ENCODE results near the gene ILKAP.
A peak's percentile ranks its signal among the peaks of the same experiment; 100 is the strongest.

ILKAP gene

DNA sequence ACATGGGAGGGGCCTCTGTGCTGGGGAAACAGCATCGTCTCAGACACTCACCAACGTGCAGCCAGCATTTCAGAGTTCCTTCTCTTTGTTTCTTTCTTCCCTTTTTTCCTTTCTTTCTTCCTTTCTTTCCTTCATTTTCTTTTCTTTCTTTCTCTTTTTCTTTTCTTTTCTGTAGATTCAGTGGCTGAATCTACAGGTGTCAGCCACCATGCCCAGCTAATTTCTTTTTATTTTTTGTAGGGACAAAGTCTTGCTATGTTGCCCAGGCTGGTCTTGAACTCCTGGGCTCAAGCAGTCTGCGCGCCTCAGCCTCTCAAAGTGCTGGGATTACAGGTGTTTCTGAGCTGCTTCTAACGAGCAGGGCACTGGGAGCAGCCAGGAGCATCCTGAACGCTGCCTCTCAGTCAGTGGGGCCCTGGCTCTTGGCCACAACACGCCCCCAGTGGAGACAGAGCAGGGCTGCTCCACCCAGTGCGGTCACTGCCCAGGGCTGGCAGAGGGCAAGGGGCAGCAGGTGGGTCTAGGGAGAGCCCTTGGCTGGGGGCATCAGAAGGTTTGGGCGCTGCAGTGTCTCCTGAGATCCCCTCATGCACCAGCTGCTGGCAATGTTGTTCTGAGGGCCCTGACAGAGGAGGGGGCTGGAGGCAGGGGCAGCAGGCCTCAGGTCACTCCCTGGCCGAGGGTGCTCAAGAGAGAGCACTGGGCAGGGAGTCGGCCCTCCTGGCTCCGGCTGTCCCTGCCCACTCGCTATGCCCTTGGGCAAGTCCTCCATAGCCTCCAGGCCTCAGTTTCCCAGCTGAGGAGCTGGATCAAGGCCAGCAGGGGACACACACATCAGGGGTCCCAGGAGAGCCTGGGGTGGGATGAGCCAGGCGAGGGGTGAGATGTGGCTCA, 69.7 kb downstream of the ILKAP start:
- DNase-seq = no peak

DNA sequence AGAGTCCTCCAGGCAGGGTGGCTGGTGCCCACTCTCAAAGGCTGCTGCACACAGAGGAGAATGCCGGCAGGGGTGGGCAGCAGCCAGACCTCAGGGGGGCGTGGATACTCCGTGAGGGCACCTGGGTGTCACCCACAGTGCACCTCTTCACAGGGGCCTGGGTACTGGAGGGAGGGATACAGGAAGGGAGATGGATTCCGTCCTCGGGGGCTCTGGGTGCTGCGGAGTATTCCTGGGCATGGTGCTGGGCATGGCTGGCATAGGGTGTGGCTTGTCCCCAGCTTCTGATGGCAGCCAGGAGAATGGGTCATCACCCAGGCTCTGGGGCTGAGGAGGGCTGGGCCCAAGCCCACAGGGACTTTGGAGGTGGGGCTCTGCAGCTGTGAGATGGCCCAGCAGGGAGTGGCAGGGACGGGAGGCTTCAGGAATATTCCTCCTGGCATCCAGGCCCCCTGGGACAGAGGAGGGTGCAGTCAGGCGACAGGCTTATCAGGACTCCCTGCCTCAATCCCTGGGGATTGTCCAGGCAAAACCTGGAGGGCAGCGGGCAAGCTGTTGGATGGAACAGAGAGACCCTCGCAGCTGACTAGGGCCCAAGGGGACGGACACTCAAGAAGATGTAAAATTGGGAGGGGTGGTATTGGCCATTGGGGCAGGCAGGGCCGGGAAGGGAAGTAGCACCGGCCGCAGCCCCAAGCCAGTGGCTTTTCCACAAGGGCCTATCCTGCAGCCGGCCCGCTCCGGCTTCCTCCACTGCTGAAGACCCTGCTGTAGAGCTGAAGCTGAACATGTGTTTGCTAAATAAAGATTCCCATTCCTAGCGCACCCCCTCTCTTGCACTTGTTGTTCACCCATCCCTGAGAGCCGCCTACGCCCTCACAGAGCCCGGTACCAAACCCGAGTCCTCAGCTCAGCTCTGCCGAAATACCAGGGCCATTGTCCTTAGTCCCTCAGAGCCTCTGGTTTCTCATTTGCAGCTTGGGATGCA, 70.7 kb downstream of the ILKAP start:
- no peak for DNase-seq

DNA sequence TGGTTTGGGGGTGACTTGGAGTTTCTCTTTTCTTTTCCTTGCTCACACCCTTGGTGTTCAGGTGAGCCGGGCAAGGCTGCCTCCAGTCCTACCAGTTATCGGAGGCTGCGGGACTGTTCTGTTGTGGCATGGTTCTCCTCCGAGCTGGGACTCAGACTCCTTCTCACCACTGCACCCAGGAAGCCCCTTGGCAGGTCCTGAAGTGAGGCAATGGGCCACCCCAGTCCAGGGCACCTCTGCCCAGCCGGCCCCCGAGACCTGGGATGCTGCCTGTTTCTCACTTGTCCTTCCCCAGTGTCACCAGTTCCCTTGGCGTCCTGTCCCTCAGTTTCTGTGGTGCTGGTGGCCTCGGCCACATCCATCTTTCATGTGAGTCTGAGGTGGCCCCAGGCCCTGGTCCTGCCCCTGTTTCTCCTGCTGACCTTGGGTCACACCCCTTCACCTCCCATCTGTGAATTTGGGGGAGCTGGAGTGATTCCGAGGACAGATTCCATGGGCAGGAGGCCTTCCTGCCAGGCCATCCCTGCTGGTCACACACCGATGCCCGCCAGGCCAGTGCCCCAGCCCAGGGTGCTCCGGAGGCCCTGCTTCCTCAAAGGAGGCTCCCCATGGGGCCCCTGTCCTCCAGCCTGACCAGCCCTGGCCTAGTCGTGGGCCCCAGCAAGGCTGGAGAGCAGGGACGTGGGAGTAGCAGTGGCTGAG, 71.6 kb downstream of the ILKAP start:
- DNase-seq = no peak

DNA sequence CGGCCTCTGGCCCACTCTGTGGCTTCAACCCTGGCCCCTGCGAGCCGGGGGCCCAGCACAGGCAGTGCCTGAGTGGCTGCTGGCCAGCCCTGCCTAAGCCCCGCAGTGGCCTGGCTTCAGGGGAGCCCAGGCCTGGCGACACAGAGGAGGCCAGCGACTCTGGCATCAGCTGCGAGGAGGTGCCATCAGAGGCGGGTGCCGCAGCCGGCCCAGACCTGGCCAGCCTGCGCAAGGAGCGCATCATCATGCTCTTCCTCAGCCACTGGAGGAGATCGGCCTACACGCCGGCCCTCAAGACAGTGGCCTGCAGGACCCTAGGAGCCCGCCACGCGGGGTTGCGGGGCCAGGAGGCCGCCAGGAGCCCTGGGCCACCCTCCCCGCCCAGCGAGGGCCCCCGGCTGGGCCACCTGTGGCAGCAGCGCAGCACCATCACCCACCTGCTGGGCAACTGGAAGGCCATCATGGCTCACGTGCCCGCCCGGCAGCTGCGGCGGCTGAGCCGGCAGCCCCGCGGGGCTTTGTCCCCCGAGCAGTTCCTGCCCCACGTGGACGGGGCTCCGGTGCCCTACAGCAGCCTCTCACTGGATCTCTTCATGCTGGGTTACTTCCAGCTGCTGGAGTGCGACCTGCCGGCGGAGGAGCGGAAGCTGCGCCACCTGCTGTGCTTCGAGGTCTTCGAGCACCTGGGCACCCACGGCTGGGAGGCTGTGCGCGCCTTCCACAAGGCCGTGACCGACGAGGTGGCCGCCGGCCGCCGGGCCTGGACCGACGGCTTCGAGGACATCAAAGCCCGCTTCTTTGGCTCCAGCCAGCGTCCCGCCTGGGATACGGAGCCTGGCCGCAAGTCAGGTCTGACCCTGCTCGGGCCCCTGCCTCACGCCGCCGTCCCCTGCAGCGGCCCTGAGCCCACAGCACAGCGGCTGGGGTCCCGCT, 72.5 kb downstream of the ILKAP start:
- DNase-seq = no peak

DNA sequence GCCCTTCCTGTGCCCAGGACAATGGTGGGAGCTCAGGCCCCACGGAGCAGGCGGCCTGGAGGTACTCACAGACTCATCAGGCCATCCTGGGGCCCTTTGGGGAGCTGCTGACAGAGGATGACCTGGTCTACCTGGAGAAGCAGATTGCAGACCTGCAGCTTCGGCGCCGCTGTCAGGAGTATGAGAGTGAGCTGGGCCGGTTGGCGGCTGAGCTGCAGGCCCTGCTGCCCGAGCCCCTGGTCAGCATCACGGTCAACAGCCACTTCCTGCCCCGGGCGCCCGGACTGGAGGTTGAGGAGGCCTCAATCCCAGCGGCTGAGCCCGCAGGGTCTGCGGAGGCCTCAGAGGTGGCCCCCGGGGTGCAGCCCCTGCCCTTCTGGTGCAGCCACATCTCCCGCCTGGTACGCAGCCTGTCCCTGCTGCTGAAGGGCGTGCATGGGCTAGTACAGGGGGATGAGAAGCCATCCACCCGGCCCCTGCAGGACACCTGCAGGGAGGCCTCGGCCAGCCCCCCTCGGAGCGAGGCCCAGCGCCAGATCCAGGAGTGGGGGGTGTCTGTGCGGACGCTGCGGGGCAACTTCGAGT, 73.3 kb downstream of the ILKAP start:
- no peak for DNase-seq

DNA sequence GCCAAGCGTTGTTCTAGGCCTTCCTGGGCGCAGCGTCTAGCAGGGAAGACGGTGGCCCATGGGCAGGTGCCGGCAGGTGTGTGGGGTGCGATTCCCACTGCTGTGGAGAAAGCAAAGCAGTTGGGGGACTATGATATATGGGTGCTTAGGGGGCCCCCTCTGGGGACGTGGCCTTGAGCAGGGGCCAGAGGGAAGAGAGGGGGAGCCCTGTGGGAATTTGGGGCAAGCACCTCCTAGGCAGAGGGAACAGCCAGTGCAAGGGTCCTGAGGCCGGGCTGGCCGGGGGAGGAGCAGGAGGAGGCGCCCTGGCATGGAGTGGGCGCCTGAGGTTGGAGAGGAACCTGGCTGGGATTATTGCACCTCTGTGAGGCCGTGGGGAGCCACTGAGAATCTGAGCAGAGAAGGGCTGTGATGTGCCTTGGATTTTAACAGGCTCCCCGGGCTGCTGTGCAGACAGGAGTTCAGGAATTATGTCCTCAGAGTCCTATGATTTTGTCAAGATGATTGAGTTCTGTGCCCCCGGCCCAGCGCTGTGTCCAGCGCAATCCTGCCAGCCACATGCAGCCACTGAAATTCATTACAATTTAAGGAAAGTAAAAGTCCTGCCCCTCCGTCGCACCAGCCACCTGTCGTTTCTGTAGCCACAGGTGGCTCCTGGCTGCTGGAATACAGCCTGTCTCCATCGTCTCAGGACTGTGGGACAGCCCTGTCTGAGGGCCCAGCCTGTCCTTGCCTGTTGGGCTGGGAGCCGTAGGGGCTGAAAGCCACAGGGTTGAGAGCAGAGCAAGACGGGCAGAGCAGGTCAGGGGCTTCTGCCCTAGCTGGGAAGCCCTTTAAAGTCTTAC, 74.1 kb downstream of the ILKAP start:
- DNase-seq = no peak

DNA sequence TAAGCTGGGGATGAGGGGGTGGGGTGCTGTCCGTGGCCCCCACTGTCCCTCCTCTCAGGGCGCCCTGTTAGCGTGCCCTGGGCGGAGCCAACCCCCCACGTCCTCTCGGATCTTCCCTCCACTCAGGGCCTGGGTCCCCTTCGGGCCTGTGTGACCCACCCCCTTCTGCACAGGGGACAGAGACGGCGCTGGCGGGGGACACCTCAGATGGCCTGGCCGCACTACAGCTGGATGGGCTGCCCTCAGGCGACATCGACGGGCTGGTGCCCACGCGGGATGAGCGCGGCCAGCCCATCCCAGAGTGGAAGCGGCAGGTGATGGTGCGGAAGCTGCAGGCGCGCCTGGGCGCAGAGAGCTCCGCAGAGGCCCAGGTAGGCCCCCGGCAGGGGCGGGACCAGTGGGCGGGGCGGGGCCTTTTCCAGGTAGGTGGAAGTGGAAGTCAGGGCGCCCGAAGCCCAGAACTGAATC, 74.9 kb downstream of the ILKAP start:
- DNase-seq = no peak

DNA sequence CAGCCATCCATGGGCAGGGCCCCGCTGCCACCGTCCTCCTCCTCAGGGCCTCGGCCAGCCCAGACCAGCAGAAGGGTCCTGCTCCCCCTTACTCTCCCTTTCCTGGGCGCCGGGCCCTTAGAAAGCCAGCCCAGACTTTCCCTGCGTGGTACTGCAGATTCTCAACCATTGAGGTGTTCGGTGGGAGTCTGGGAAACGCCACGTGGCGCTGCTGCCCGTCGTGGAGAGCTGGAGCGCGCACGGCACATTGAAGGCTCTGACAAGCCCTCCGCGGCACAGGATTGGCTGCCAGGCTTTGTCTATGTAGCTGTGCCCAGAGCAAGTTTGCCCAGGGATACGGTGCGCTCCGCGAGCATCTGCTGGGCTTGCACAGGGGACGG, 75.4 kb downstream of the ILKAP start:
- no peak for DNase-seq

DNA sequence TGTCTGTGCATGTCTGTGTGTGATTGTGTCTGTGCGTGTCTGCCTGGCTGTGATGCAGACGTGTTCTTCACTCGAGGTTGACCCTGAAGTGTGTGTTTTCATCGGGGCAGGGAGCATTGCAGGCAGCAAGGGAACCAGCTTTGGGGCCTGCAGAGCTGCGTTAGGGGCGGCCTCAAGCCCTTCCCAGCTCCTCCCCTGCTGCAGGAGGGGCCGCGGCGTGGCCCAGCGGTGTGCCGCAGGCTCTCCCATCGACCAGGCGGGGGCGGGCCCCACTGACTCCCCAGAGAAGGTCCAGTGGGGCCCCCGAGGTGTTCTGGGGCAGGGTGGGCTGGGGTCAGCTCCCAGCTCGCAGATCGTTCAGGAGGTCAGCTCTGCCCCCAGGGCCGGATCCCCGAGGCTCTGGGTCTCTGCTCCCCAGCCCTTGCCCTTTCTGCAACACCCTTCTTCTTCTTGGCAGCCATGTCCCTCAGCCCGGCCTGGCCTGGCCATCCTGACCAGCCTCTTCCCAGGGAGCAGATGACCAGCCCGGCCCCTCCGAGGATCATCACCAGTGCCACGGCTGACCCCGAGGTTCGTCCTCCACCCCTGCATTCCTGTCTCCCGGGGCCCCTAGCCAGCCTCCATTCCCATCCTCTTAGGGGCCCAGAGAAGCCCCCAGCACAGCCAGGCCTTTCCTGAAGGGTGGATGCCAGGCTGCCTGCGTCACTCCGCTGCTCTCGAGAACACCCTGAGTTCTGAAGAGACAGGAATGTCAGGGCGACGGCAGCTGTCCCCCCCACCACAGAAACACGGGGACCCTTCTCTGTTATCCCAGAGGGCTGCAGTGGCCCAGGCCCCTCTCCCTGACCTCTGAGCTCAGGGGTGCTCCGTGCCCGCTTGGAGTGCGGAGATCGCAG, 76.1 kb downstream of the ILKAP start:
- DNase-seq = peak; percentile 40

DNA sequence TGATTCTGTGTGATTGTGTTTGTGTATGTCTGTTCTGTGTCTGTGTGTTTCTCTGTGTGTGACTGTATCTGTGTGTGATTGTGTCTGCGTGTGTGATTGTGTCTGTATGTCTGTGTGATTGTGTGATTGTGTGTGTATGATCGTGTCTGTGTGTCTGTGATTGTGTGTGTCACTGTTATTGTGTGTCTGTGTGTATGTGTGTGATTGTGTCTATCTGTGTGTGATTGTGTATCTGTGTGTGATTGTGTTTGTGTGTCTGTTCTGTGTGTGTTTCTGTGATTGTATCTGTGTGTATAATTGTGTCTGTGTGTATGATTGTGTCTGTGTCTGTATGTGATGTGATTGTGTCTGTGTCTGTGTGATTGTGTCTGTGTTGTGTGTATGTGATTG, 76.7 kb downstream of the ILKAP start:
- DNase-seq = no peak

DNA sequence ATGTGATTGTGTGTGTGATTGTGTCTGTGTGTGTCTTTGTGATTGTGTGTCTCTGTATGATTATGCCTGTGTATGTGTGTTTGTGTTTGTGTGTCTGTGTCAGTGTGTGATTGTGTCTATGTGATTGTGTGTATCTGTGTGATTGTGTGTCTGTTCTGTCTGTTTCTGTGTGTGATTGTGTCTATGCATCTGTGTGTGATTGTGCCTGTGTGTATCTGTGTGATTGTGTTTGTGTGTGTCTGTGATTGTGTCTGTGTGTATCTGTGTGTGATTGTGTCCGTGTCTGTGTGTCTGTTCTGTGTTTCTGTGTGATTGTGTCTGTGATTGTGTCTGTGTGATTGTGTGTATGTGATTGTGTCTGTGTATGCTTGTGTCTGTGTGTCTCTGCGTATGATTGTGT, 77.2 kb downstream of the ILKAP start:
- DNase-seq = no peak

DNA sequence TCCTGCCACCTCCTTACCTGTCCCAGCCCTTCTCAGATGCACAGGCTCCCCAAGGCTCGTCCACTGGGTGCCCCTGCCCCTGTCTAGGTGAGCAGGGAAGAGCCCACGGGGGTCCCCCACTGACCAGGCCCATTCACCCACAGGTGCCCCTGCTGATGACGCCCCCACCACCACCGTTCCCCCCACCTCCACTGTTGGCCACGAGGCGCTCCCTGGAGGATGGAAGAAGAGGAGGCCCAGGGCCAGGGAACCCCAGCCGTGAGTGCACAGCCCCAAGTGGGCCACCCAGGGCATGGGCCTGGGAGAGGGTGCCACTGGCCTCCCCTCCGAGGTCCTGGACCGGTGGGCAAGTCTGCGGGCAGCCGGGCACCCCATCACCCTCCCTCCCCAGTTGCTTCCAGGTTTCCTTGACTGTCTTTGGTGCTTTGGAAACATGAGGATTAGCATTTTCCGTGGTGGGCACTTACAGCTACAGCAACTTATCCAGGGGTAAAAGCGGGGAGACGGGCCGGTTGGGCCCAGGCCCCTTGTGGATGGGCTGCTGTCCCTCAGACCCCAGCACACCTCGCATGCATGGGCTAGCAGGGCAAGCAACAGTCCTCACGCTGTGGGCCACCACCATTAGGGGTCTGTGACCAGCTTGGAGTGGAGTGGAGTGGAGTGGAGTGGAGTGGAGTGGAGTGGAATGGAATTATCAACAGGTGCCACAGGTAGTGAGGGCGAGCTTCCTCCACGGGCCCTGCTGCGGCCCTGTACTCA, 78.2 kb downstream of the ILKAP start:
- DNase-seq = no peak

DNA sequence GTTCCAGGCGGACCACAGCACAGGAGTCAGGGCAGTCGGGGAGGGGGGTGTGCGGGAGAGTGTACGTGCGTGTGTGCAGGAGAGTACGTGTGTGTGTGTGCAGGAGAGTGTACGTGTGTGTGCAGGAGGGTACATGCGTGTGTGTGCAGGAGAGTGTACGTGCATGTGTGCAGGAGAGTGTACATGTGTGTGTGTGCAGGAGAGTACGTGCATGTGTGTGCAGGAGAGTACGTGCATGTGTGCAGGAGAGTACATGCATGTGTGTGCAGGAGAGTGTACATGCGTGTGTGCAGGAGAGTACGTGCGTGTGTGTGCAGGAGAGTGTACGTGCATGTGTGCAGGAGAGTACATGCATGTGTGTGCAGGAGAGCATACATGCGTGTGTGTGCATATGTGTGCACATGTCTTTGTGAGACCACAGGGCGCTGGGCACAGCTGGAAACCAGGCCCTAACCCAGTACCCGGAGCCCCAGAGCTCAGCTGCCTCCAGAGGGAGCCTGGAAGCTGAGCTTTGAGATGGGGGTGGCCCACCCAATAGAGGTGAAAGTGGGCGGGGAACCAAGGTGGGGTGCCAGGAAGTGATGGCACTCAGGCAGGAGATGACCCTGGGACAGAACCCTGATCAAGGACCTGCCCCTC, 78.9 kb downstream of the ILKAP start:
- no peak for DNase-seq

DNA sequence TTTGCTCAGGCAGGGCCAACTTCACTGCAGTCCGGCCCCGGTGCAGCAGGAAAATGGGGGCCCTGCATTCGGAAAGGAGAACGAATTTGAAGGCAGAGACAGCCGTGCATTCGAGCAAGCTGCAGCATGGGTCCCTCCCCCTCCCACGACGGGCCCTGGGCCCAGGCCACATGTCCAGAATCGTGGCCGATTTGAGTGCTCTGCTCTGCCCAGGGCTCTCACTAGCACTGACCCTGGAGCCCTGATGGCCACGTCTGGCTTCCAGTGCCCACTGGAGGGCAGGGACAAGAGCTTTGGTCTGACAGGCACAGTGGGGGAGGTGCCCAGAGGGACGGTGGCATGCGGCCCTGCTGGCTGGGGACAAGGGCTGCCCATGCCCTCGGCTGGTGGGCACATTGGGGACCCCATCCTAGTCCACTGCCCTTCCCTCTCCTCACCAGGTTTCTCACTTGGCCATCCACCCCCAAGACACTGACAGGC, 79.5 kb downstream of the ILKAP start:
- DNase-seq = no peak

DNA sequence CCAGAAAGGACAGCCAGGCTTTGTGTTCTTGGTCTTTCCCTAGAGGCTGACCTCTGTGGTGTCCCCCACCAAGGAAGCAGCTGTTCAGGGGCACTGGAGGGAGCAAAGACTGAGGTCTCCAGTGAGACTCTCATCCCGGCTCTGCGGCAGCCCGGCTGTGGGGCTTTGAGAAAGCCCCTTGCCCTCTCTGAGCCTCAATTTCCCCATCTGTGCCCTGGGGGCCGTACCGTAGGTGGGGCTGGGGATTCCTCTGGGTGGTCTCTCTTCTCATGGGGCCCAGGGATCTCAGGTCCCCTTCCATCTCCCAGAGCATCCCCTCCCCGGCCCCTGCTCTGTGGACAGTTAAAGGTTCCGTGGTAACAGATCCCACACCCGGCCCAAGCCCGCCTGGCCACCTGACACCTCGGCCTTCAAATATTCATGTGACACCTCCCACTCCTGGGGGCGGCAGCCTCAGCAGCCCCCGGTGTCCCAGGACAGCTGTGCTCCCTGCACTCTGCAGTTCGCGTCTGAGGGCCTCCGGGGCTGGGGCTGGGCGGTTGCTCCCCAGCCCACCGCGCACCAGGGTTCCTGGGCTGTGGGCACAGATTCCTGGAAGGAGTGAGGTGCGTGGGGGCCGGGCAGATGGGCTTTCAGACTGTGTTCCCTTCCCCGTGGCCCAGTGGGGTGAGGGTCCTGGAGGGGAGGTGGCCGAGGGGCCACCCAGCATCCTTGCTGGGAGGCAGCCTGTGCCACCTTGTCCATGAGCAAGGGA, 80.1 kb downstream of the ILKAP start:
- no peak for DNase-seq

DNA sequence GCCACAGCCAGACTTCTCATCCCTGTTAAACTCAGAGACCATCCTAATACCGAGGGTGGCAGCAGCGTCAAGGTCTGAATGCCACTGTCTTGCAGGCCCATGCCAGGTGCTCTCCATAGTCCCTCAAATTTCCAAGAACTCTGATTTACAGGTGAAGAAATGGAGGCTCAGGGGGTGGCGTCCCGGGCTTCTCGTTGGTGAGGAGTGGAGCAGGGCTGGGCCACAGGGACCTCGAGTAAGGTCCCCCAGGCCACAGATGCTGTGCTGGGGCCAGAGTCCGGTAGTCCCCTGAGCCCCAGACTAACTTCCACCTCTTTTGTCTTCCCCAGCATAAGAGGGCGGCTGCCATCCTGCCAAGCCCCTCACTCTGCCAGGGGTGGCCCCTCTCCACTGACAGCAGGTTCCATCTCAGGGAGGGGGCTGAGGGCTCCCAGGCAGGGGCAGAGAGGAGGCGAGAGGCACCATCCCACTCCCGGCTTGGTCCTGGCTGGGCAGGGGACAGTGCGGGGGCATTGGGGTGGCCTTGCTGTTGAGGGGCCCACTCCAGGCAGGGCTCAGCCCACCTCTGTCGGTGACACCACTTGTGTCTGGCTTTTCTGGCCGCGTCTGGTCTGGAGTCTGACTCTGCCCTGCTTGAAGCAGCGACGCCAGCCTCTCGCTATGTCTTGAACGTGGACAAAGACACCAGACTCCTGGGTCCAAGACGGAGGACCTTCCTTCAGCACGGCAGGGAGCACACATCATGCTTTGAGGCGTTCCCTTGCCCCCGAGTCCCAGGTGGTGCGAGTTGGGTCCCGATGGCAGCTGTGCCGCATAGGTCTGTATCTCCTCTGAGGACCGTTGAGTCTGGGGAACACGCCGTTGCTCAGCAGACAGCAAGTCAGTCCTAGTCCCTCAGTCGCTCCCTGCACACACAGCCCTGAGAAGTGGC, 80.9 kb downstream of the ILKAP start:
- DNase-seq = no peak
